Mesothelial cell of epicardium (in vitro differentiated cells): ENCODE measurements around the gene TRIB2. TPM values are rescaled to one million over a fixed set of nuclear protein-coding genes. Genes with fewer than 3 reads are reported as not detected.

Source experiments
- DNase-seq, 2 experiments: peaks; one replicate each; pipeline ENCODE4 v3.0.0; 2021; ENCODE audit warnings: low spot score in 2 of 2; ENCODE audit not compliant: unreplicated experiment in 2 of 2
- H3K27ac Mint-ChIP-seq: 2 replicates; pipeline ENCODE4 v1.8.0; 2021; ENCODE audit warnings: mixed read lengths
- H3K27me3 Mint-ChIP-seq: 2 replicates; pipeline ENCODE4 v1.8.0; 2021; ENCODE audit warnings: low read depth, mixed read lengths
- H3K36me3 Mint-ChIP-seq: 2 replicates; pipeline ENCODE4 v1.8.0; 2021; ENCODE audit warnings: mixed read lengths
- H3K4me1 Mint-ChIP-seq: 2 replicates; pipeline ENCODE4 v1.8.0; 2021; ENCODE audit warnings: mixed read lengths
- H3K4me3 Mint-ChIP-seq: 2 replicates; pipeline ENCODE4 v1.8.0; 2021; ENCODE audit warnings: mild to moderate bottlenecking, moderate library complexity, mixed read lengths
- H3K9me3 Mint-ChIP-seq: 2 replicates; pipeline ENCODE4 v1.8.0; 2021; ENCODE audit warnings: mixed read lengths
- CTCF ChIP-seq: fragments of 200-600 bp; sonication (generic); IDR thresholded peaks from one replicate; pipeline ENCODE4 v1.5.0; 2021; ENCODE audit warnings: antibody characterized with exemption; ENCODE audit not compliant: unreplicated experiment
- total RNA-seq: library from RNA; stranded (reverse); gene quantifications from 3 replicates; pipeline ENCODE4 v1.2.1, GENCODE V29; 2021

The TRIB2 gene
- total RNA-seq, 1 donor from 2014 or later = 25.4 TPM

GRCh38 chr2:12770300-12770968 is 53.7 kb downstream of the TRIB2 start:
- Mint-ChIP-seq H3K4me3 (no peak overlapping the region), H3K36me3 (no peaks in the 10 kb centered on the region), H3K27ac (no peak overlapping the region), H3K27me3 (peaks cover 43% of the 10 kb centered on the region), H3K4me1 (peaks cover 18% of the 10 kb centered on the region), H3K9me3 (no peaks in the 10 kb centered on the region)
- DNase-seq = no peak
- no peak for TF ChIP-seq CTCF

DNA sequence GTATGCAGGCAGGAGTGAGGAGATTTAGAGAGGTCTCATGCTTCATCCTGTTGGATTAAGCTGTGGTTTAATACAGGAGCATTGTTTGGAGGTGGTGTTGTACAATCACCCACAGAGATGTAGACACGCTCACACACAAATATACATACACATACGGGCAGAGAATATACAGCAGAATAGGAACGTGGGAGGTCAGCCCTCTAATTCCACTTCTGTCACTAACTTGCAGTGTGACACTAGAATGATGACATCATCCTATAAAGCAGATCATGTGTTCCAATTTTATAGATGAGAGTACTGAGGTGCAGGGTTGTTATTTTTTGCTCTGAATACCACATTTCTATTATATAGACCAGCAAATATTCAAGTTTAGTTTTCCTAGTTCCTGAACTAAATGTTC is 54.4 kb downstream of the TRIB2 start:
- TF ChIP-seq CTCF = no peak
- peaks cover 18% of the 10 kb centered on the region for H3K4me1 Mint-ChIP-seq
- no peaks in the 10 kb centered on the region for H3K36me3 Mint-ChIP-seq
- H3K27me3 Mint-ChIP-seq = peaks cover 43% of the 10 kb centered on the region
- no peak for DNase-seq
- no peak overlapping the region for H3K27ac Mint-ChIP-seq
- no peak overlapping the region for H3K4me3 Mint-ChIP-seq
- no peaks in the 10 kb centered on the region for H3K9me3 Mint-ChIP-seq

- H3K36me3 Mint-ChIP-seq = no peaks in the 10 kb centered on the region
- DNase-seq = no peak
- no peak overlapping the region for H3K27ac Mint-ChIP-seq
- peaks cover 18% of the 10 kb centered on the region for H3K4me1 Mint-ChIP-seq
- H3K4me3 Mint-ChIP-seq = no peak overlapping the region
- H3K9me3 Mint-ChIP-seq = no peaks in the 10 kb centered on the region
- peaks cover 27% of the 10 kb centered on the region for H3K27me3 Mint-ChIP-seq
- TF ChIP-seq CTCF = no peak
Observed at GRCh38 chr2:12773586-12774394, 57.1 kb downstream of the TRIB2 start.

DNA sequence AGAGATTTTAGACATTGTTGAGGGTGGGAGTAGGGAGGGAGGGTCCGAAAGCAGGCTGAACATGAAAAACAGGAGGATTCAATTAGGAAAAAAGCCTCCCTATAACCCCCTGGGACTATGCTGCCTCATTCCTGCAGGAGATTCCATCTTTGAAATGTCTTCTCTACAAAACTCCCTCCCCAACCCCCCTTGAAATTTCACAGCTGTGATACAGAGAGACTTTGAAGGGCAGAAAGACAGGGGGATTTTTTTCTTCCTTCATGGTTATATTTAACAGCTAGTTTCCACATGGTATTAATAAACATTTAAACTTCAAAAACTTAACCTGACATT is 57.6 kb downstream of the TRIB2 start:
- Mint-ChIP-seq H3K4me3 (no peak overlapping the region), H3K36me3 (no peaks in the 10 kb centered on the region), H3K9me3 (no peaks in the 10 kb centered on the region), H3K27ac (no peak overlapping the region), H3K27me3 (peaks cover 22% of the 10 kb centered on the region), H3K4me1 (peaks cover 18% of the 10 kb centered on the region)
- TF ChIP-seq CTCF = no peak
- DNase-seq = no peak

DNA sequence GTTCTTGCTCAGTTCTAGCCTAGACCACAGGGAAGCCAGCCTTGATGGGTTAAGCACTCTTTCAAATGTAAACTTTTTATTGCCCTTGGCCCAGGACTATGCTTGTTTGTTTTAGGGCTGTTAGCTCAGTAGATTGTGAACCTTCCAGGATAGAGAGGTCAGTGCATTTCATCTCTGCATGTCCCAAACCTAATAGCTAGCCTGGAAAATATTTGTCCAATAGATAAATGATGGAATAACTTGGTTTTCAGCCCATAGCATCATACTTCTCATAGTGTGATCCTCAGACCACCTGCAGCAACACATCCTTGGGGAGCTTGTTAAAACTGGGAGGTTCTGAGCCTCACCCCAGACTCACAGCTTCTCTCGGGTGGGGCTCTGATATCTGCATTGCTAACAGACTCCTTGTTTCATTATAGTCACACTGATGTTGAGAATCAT is 59.8 kb downstream of the TRIB2 start:
- TF ChIP-seq CTCF = no peak
- Mint-ChIP-seq H3K4me1 (peaks cover 17% of the 10 kb centered on the region), H3K9me3 (no peaks in the 10 kb centered on the region), H3K27ac (no peak overlapping the region), H3K27me3 (peaks cover 4% of the 10 kb centered on the region), H3K4me3 (no peak overlapping the region), H3K36me3 (no peaks in the 10 kb centered on the region)
- no peak for DNase-seq
